Measurements from ENCODE around the gene XYLT1.

XYLT1 gene

DNA sequence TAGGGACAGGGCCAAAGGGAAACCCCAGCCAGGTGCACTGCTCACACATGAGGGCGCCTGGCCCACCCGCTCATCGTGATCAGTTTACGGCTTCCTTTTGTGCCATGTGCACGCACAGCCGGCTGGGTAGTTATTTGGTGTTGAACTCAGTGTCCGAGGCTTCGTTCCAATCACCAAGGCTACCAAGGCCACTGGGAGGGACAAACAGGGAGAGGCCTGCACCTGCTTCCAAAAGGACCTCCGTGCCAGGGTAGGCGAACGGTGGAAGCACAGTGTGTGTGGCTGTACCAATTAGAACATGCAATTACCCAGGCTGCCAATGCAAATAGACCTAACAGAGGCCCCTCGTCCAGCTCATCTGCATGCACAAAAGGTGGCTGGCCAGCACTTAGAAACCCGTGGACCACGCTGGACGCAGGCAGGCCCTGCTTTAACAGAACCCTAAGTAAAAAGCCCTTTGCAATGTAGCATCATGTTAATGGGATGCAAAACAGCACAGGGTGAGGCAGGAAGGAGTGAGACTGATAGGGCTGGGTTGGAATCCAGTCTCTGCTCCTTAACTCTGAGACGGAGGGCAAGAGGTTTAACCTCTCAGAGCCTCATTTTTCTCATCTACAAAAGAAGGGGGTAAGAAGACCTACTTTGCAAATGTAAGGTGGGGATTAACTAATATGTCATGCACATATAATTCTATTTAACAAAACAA, 204.0 kb downstream of the XYLT1 start:
- FAIRE-seq (no peak), DNase-seq (ENCODE audit: low spot score) (no peak)

DNA sequence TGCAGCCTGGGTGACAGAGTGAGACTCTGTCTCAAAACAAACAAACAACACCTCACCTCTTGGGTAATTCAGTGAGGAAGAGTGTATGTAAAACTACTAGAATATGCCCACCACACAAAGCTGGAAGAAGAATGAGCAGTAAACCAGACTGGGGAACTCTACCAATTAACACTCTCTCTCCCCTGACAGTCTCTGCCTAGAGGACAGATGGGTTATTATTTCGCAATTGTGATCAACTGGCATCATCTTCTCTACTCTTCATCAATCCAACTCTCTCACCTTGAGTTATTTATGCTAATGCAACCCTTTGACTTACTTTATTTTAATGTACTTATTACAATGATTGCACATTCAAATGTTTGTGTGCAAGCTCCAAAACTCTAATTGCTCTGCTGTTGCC, 205.6 kb downstream of the XYLT1 start:
- DNase-seq (ENCODE audit: low spot score) (no peak), FAIRE-seq (no peak)

DNA sequence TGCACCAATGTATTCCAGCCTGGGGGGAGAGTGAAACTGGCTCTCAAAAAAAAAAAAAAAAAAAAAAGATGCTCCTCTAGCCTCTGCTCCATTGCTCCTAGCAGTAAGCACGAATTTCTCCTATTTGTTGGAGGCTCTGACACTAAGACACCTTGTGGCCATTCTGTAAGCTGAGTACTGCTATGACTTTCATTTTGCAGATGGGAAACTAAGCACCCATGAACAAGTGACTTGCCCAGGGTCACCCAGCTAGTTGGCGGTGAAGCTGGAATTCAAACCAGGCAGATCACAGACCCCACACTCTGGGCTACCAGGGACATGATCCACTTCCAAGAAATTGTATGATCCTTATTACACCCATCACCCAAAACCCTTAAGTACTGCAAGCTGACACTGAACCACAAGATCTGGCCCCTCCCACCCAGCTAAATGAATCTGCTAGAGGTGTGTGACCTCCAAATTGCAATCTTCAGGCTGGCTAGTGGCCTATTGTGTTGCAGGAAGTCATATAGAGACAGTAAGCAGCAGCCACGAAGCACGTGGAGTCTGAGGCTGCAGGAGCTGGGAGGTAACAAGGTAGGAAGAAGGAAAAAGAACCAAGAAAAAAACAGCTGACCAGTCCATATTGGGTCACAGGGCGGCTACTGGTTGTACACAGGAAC, 209.4 kb downstream of the XYLT1 start:
- no peak for FAIRE-seq
- DNase-seq (ENCODE audit: low spot score), result no peak

DNA sequence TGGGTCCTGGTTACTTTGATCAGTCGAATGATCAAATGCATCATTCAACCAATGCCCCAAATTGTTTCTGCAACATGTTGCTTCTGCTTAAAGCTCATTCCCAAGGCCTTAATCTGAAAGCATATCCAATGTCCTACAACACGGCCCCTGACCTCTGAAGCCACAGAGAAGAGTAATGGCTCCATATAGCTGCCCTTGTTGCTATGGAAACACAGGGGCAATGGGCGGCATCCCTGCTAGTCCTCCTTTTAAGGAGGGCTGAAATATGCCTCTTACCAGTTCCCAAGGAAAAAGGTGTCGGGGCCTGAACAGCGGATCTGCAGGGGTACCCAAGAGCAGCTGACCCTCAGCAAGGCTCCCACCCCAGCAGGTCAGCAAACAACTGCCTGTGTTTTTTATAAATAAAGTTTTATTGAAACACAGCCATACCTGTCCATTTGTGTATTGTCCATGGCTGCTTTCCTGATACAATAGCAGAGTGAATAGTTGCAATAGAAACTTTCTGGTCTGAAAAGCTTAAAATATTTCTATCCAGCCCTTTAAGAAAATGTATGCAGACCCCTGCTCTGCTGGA, 210.4 kb downstream of the XYLT1 start:
- FAIRE-seq (no peak), DNase-seq (ENCODE audit: low spot score) (no peak)

DNA sequence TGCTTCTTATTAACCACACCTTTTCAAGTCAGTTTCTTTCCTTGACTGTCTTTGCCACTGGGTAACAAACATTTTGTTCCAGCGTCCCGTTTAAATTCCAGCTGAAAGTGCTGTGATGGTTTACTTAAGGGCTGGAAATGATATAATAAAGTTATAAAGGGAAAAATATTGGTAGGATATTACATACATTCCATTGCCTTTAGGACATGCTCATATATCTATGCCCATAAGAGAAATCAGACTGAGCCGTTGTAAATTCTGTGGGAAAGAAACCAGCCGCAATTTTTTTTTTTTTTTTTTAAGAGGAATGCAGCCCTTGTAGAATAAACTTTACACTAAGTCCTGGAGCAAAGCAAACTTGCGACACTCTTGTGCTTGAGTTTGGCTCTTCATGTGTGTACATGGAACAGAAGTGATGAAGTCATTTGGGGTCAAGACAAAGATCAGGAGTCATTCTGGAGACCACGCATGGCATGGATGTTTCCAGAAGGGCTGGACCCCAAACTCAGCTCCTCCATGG, 210.9 kb downstream of the XYLT1 start:
- no peak for DNase-seq (ENCODE audit: low spot score)
- FAIRE-seq, result no peak

DNA sequence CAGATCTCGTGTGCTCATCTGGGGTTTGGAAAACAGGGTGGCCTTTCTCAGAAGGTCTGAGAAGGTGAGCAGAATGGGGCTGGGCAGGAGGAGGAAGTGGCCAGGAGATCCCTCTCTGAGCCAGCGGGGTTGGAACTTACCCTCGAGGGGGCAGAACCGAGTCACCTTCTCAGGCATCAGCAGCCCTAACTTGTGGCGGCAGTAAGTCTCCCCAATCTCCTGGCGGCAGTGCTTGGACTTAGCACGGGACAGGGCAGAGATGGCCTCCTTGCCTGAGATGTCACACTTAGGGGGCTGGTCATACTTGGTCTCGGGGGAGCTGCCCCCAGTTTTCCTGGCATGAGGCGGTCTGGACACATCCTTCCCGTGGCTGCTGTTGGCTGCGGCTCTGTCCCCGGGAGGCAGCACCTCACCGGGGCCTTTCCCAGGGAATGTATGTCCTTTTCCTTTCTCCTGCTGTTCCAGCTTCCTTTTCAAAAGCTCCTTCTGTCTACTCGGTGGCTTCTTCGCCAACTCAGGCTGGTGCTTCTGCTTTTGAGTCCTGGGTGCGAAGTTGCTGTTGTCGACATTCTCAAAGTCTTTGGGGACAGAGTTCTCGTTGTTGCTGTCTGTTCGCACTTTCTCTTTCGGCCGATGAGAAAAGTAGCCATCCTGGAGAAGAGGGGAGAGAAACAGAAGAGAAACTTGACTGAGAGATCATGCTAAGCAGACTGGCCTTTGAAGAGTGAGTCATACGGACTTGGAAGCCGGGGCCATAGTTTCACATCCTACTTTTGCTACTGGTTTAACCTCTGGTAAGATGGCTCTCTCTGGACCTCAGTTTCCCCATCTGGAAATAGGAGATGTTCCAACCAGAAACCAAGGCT, 211.7 kb downstream of the XYLT1 start:
- no peak for DNase-seq (ENCODE audit: low spot score)
- no peak for FAIRE-seq

DNA sequence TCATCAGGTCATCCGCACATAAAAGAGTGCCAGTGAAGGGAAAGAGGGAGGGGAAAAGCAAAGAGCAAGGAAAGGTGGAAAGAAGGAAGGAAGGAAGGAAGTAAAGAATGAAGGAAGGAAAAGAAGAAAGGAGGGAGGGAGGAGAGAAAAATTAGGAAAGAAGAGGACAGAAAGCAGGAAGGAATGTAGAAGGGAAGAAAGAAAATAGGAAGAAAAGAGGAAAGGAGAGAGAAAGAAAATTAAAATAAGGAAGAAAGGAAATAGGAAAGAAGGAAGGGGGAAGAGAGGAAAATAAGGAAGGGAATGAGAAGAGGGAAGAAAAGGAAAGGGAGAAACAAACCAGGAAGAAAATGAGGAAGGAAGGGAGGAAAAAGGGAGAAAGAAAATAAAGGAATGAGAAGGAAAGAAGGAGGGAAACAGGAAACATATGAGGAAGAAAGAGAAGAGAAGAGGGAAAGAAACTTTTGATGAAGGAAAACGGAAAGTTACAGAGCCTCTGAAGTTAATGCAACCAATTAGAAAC, 212.6 kb downstream of the XYLT1 start:
- DNase-seq (ENCODE audit: low spot score), result no peak
- FAIRE-seq, result no peak

DNA sequence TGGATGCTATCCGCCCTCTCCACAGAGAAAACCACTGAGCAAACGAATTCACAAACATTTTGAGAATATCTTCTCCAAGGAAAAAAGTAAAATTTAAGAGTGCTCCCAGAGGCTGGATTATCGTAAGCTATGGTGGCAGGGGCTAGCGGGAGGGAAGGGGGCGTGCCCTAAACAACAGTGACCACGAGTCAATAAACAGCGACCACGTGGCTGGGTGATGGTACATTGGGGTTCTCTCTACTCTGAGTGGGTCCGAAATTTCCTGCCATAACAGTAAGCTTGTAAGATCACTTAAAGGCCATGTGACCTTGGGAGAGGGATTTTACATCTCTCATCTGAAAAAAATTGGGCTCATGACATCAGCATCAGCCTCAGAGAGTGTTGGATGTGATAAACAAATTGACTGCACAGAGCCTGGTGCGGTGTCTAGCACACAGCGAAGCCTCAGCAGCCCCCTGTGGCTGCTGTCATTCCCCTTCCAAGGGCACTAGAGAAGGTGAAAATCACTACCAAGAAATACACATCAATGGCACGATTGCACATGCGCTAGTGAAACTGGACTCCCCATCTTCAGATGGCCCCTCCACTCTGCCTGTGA, 213.2 kb downstream of the XYLT1 start:
- DNase-seq (ENCODE audit: low spot score), result no peak
- FAIRE-seq, result no peak

DNA sequence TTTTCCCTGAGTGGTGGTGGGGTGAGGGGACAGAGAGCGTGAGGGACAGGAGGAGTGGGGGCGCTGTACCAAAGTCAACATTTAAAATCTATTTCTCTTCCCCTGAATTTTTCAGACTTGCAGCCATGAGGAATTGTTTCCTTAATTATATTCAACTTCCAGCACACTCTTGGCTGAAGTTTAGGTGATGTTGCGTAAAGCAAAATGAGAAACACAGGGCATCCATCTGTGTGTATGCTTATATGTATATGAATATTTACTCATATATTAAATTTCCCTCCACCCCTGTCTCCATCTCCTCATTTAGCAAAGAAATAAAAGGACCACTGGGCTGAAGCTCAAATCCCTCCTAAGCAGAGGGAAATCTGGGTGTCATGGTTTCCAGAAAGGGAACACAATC, 218.1 kb downstream of the XYLT1 start:
- FAIRE-seq (no peak), DNase-seq (ENCODE audit: low spot score) (no peak)

DNA sequence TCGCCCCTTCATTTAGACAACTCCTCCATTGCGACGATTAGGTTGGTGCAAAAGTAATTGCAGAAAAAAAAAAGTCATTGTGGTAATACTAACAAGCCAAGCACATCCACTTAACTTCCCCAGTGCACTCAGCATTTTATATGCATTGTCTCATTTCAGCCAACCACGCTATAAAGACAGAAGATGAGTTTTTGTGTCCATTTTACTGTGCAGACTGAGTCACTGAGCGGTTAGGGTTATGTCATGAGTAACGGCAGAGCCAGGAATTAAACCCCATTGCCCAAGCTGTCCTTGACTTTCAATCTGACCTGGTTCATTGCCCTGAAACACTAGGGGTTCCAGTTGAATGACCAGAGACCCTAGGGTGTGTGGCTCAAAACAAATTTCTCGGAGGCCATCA, 218.7 kb downstream of the XYLT1 start:
- FAIRE-seq (no peak), DNase-seq (ENCODE audit: low spot score) (no peak)

DNA sequence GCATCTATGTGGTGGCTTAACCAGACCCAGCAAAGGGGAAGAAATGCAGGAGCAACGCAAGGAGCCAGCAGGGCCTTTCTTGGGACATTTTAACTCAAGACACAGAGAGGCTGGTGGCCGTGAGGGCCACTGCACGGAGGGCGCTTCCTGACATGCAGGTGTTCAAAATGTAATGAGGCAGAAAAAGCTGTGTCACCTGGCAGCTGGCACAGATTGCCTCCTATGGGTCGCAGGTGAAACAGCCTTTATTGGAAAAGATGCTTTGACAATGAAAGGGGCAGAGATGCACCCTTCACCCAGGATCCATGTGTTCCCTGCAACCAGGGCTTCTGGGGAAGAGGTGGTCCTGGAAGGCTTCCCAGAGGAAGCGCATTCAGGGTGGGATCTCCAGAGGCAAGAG, 219.3 kb downstream of the XYLT1 start:
- FAIRE-seq, result no peak
- no peak for DNase-seq (ENCODE audit: low spot score)

DNA sequence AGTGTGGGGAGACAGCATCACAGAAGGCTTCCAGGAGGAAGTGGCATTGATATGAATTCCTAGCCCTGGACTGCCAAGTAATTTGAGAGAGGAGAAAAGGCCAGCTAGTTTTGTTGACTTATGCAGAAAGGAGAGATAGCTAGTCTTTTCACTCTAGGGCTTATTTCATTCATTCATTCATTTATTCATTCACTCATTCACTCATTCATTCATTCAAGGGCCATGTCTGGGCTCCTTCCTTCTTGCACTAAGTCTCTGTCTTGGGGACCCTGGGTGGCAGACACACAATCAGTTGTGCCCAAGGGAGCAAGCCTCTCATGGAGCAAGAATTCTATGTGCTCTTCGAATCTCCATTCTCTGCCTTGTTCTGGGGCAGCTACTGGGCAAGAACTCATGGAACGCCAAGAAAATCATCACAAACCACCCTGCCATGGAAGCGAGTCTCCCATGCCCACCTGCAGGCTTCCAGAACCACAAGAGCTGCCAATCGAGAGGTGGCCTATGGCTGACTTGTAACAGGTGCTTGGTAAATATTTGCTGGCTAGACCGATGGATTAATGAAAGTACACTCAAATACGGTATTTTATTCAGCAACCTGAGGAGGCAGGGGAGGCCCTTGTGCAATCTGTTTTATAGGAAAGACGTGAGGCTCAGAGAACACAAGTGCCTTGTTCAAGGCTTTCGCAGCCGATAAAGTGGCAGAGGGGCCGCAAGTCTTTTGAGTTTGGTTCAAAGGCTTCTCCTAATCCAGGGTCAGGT, 223.6 kb downstream of the XYLT1 start:
- DNase-seq (ENCODE audit: low spot score) (no peak), FAIRE-seq (no peak)

DNA sequence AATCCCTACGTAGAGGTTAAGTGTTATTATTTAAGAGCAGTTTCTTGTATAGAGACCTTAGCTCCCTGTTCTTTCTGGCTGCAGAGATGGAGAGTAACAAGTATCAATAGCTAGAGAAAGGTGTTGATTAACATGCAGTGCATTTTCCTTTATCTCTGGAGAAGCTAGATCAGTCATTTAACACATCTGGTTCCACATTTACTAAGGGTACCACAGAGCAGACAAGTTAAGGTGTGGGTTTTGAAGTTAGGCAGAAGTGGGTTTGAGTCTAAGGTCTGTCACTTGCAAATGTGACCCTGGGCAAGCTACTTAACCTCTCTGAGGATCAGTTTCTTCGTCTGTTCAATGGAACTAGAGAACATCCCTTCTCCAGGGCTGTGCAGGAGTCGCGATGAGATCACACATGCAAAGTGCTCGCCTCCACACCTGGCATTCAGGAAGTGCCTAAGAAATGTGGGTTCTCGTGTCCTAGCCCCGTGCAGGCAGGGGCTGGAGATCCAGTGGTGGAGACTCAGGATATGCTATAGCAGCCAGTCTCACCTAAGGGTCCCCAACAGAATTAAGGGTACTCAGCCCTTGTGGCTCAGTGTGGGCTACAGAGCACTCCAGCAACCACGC, 224.4 kb downstream of the XYLT1 start:
- no peak for DNase-seq (ENCODE audit: low spot score)
- FAIRE-seq, result no peak

DNA sequence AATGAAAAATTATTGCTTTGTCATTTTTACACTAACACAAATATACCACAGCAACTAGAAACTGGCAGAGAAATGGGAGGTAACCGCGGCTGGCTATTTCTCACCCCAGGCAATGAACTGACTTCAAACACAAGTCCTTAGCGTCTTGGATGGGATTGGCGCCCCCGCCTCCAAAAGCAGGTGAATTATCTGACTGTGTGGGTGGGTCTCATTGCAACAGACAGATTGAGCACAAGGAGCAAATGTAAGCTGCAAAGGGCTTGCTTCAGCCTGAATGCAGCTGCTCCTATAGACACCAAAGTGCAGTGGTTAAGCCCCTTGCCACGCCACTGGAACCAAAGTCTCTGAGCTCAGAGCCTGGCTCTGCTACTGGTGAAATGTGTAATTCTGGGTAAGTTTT, 225.0 kb downstream of the XYLT1 start:
- DNase-seq (ENCODE audit: low spot score), result no peak
- FAIRE-seq, result no peak

DNA sequence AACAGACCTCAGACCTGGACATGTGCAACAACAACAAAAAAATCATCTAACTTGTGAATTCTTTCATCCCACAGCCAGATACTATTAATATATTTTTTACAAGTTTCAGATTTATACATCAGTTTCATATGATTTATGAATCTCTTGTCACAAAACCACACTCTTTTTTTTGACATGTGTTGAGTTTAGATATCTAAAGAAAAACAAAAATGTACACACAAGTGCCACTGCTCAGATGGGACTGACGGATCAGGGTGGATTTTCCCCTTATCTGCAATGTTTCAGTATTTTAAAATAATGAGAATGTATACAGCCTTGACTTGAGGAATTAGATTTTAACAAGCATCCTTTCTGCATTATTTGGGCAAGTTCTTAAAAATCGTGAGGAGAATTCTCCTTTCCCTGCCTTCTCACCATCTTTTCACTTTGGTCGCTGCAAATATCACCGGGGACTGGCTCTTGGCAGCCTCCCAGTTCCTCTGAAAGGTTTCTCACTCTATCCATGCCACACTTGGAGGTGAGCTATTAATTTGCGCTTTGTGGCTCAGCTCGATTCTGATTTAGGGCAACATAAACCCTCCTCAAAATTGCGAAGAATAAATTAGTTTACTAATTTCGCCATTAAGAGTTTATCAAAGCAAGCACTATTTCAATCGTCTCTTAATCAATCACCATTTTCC, 225.7 kb downstream of the XYLT1 start:
- DNase-seq (ENCODE audit: low spot score) (no peak), FAIRE-seq (no peak)

DNA sequence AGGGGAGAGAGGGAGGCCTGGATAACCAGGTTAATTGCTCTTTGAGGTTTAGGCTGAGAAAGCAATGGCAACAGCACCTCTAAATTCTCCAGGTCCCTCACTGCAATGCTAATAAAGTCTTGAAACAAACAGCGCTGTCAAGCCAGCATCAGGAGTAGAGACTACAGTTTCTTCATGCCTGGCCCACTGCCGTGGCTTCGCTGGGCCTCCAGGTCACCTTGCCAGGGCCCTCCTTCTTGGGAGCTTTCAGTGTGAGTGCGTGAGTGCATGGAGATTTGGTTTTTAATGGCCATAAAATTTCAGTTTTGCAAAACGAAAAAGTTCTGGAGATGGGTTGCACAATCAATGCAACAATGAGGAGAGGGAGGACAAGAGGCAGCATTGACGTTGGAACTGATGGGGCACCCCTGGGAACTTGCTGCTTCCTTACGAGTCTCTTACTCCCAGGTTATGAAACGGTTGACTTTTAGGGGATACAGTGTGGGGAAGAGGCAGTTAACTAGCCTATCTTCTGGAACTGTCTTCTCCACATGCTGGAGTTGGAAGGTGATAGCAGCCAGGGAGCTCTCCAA, 229.4 kb downstream of the XYLT1 start:
- no peak for FAIRE-seq

DNA sequence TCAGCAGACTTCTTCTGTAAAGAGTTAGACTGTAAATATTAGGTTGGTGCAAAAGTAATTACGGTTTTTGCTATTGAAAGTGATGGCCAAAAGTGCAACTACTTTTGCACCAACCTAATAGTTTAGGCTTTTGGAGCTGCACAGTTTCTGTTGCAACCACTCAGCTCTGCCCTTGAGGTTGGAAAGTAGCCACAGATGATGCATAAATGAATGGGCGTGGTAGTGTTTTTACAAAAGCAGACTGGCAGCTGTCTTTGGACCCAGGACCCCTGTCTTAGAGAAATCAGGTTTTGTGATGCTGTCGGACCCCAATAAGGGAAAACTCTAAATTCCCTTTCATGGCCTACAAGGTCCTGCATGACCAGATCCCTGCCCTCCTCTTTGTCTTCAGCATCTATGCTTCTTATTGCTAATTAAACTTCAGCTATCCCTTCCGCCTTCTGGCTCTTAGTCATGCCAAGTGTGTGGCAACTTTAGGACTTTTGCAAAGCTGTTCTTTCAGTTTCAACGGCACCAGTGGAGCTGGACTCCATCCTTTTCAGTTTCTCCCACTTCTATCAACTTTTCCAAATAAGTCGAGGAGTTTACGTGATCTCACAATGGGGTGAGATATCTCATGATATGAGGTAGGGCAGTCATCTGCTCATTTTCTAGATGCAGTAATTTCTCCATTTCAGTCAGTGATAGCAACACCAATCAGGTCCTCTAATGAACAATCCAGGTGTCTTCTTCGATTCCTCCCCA, 232.3 kb downstream of the XYLT1 start:
- FAIRE-seq (no peak), DNase-seq (ENCODE audit: low spot score) (no peak)

More for the DNA sequence above, 229.4 kb downstream of the XYLT1 start:
- no peak for DNase-seq (ENCODE audit: low spot score)

DNA sequence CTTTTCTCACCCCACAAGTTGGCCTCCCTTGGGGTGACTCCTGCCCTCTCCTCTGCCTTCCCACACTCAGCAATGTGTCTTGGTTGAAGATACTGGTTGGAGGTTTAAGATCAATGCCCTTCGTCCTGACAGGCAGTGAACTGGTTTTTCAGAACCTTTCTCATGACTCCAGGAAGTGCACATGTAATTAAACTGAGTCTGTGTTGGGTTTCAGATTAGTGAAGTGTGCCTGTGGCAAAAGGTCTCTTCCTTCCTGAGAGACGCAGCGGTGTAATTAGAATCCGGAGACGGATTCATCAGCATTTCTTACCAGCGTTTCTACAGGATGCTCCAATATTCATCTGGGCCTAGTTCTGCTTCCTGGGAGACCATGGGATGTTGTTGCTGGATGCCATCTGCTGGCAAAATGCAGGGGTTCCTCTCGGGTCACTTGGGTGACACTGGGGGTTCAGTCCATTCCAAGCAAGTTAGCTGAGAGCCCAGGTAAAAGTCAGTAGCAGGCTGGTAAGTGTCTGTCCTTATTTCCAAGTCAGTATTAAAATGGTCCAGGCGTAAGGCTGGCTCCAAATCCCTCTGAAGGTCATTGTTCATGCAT, 233.3 kb downstream of the XYLT1 start:
- FAIRE-seq (no peak), DNase-seq (ENCODE audit: low spot score) (no peak)

Measured in urothelium cell line (cell line).